NCI-H446 treated with DMSO at 0.1 percent for 48 hours (cell line): ENCODE results near the gene FBXL17.

Experiments used
- DNase-seq: peaks from one replicate; lab custom pipeline; 2025; lab: John Stamatoyannopoulos, UW

The FBXL17 gene

GRCh38 chr5:108249785-108250426 is 132.0 kb downstream of the FBXL17 start:
- DNase-seq: no peak

DNA sequence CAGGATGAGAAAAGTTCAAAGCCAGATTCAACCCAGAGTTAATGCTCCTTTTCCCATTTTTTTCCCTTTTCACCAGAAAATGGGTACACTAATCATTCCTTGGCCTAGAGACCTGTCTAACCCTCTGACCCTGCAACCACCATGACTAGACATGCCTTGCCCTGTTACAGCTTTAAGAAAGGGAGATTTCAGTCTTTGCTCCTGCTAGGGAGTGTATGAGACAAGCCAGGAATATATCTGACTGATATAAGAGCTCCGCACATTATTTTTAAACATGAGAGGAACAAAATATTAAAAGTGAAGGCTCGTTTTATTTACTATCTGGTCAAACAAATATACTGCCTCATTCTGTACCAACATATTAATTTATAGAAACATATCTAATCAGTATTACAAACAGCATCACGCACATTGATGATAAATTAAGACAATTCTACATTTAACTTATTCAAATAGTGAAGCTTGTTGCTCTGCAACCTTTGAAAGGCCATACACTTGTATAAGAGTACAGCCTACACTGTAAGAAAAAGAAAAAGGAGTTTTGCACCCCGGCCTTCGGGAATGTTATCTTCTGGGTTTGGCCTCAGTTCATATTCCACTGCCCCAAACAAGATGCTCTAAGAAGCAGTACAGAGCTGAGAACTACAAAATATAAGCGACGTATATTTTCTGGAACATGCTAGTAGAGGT is 132.7 kb downstream of the FBXL17 start:
- DNase-seq: no peak

GRCh38 chr5:108238936-108239887 is 142.7 kb downstream of the FBXL17 start:
- no peak for DNase-seq

DNA sequence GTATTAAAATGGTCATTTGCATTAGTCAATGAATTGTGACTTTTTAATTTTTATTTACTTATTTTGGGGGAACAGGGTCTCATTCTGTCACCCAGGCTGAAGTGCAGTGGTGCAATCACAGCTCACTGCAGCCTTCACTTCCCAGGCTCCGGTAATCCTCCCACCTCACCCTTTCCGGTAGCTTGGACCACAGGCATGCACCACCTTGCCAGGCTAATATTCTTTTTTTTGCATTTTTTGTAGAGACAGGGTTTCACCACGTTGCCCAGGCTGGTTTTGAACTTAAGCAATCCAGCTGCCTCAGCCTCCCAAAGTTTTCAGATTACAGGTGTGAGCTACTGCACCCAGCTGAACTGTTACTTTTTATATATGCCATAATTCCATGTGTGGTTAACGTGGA is 143.4 kb downstream of the FBXL17 start:
- no peak for DNase-seq

DNA sequence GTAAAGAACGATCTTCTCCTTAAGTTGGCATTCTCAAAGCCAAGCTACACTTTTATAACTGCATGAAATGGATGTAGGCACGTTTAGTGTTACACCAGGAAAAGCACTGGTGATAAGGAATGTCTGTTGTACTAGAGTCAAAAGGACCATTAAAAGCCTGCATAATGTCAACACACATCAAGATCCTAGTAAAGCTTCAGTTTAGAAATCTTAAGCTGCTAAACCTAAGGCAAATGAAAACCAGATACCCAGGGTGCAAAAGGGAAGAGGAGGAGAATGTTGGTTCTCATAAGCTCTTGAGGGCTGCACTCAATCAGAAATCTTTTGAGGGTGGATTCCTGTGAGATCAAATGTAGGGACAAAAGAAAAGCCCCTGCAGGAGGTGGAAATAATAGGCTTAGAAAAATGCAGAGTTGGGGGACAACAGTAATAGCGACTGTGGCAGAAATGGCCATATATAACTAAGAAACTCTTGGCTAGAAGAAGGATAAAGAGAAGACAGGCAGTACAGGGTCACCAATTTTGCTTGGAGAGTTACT is 148.2 kb downstream of the FBXL17 start:
- DNase-seq: no peak

- DNase-seq: no peak
These were observed 149.1 kb downstream of the FBXL17 start for GRCh38 chr5:108232805-108233204.

DNA sequence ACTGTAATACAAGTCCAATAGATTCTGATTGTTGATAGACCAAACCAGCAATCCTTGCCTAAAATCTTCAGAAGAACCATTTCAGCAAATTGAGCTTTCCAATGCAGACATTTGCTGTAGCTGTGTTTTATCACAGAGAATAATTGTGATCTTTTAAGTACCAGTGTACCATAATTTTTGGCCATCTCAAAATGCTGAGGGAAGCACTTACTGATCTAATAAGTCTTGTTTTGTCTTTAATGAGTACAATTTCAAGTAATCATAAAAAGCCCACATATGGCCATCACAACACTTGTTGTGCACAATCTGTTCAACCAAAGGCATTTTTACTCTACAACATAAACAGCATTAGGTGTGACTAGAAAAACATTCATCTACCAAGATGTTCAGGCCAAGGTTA is 159.9 kb downstream of the FBXL17 start:
- DNase-seq: no peak

DNA sequence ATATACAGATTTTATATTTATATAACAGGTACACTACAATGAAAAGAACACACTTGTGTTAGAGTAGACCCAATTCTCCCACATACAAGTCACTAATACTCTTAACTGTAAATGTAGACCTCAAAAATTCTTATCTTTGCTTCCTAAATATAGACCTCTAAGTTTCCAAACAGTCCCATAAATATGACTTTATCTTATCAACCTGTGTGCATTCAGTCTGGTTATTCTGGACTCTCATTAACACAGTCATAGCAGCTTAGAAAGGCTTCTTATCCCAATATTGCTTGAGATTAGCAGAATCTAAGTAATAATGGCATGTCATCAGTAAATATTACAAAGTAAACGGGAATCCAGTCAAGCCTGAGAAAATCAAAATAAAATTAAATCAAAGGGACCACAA is 161.1 kb downstream of the FBXL17 start:
- no peak for DNase-seq

DNA sequence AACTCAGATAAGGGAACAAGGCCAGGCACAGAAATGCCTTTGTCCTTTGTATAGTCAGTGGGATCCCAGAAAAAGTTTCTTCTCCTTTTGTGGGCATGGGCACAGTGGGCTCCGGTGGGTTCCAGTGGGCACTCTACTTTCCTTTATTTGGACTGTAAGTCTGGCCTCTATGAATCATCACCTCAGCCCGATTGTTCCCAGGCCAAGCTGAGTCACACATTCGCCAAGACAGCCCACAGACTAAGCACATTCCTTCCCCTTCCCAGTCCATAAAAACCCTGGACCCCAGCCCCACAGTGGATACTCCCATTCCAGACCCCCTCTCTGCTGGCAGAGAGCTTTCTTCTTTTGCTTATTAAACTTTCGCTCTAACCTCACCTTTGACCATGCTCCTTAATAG is 165.0 kb downstream of the FBXL17 start:
- DNase-seq: no peak

- no peak for DNase-seq
These were observed 167.0 kb downstream of the FBXL17 start for GRCh38 chr5:108214857-108215256.

DNA sequence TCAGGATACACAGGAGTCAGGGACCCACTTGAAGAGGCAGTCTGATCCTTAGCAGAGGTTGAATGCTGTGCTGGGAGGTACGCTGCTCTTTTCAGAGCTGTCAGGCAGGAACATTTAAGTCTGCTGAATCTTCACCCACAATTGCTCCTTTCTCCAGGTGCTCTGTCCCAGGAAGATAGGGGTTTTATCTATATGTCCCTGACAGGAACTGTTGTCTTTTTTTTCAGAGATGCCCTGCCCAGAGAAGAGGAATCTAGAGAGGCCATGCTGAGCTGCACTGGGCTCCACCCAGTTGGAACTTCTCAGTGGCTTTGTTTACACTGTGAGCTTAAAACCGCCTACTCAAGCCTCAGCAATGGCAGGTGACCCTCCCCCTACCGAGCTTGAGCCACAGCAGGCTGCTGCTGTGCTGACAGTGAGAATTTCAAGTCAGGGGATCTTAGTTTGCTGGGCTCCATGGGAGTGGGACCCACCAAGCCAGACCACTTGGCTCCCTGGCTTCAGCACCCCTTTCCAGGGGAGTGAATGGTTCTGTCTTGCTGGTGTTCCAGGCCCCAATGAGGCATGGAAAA is 169.0 kb downstream of the FBXL17 start:
- no peak for DNase-seq

- no peak for DNase-seq
These were observed 175.2 kb downstream of the FBXL17 start for GRCh38 chr5:108206707-108207106.

GRCh38 chr5:108201721-108202120 is 180.2 kb downstream of the FBXL17 start:
- DNase-seq: no peak

DNA sequence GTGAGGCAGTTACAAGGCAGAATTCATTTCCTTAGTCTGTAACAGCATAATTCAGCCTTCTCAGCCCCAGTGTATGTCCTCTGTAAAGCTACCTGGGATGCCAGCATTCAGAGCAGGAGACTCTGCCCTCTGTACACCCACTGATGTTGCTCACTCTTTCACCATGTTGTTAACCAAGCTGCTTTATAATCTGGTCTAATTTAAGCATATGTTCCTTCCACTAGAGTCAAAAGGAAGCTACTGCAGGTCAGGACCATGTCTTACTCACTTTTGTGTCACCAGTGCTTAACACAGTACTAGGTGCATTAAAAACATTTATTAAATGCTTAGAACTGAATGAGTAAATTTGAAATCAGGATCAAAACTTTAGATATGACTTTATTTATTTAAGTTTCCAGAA is 185.6 kb downstream of the FBXL17 start:
- no peak for DNase-seq

DNA sequence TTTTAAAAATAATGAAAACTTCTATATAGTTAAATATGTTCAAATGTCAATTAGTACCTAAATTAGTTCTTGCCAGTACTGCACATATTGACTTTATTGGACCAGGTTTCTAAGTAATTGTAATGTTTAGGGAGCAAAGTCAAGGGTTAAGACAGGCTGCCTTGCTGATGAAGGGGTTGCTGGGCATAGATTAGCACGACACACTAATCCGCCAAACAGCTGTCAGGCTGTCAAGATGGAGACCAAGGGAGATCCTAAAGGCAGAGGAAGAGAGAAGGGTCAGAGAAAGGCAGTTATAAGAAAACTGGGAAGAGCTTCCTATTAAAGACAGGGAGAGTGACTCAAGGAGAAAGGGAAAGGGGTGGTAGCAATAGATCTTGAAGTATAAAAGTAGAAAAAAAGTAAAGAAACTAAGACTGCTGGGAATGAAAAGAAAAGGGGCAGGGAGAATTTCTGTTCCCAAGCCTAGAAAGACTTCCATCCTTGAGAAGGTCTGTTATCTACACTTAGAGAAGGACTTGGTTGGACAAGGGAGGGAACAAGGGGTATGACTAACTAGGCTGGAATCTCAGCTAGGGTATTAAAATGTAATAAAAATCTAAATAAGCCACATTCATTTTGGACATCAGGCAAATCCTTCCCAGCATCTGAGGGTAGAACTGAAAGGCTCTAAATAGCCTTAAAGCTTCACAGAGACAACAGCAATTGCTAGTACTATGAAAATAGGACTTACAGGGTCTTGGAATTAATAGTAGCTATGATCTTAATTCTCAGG is 188.7 kb downstream of the FBXL17 start:
- no peak for DNase-seq

- no peak for DNase-seq
These were observed 197.0 kb downstream of the FBXL17 start for GRCh38 chr5:108184940-108185339.

GRCh38 chr5:108181975-108182374 is 199.9 kb downstream of the FBXL17 start:
- no peak for DNase-seq

DNA sequence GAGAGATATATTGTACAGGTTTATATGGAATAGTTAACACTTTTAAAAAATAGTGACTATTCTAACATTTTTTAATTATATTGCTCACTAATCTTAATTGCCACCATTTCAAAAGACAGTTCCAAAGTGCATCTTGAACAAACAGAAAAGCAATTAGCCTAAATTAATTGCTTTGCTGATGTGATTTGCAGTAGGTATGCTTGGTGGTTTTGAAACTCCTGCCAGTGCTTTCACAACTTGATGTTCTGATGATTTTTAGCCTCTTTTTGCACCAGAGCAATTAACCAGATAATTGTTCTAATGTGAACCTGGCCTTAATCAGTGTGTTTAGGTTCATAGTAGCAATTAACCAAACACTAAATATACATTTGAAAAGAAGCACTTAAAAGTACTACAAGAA is 207.6 kb downstream of the FBXL17 start:
- DNase-seq: no peak

DNA sequence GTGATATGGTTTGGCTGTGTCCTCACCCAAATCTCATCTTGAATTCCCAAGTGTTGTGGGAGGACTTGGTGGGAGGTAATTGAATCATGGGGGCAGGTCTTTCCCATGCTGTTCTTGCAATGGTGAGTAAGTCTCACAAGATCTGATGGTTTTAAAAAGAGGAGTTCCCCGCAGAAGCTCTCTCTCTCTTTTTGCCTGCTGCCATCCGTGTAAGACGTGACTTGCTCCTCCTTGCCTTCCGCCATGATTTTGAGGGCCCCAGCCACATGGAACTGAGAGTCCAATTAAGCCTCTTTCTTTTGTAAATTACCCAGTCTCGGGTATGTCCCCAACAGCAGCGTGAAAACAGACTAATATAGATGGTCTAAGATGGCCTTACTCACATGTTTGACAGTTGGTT is 210.1 kb downstream of the FBXL17 start:
- no peak for DNase-seq

DNA sequence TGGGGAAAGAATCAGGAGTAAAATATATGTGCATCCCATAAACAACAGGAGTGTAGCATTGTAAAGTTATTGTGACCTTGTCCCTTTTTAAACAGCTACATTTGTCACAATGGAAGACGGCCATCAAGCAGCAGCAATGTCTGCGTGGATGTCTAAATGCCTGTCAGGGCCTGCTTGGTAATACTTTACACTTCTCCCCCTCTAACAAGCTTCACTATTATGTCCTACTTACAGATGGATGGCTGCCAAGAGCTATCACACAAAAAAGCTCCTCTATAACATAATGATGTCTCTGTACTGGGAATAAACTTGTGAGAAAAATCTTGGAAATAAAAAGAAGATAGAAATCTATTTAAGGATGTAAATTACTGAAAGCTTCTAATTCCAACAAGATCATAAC is 213.0 kb downstream of the FBXL17 start:
- peak; percentile 23 for DNase-seq

GRCh38 chr5:108167174-108167573 is 214.7 kb downstream of the FBXL17 start:
- no peak for DNase-seq
